HG03439 (cell line): ENCODE results near the gene ITGB4.
"Not testable (repeated sequence)": the region's sequence is repeated elsewhere in the genome, so short reads cannot be mapped to it uniquely, and the experiment has no call there.

ENCODE experiments used
- ATAC-seq: cut with Tn5 transposase; IDR thresholded peaks from one replicate; pipeline ENCODE4 v1.9.1; 2021; ENCODE audit warnings: mild to moderate bottlenecking, moderate library complexity; ENCODE audit not compliant: unreplicated experiment

ITGB4 gene

GRCh38 chr17:75752802-75753513 is 31.7 kb downstream of the ITGB4 start:
- ATAC-seq, result no peak

GRCh38 chr17:75753514-75754377 is 32.5 kb downstream of the ITGB4 start:
- ATAC-seq, result no peak

- no peak for ATAC-seq
Observed at GRCh38 chr17:75754378-75755204, 33.3 kb downstream of the ITGB4 start.

DNA sequence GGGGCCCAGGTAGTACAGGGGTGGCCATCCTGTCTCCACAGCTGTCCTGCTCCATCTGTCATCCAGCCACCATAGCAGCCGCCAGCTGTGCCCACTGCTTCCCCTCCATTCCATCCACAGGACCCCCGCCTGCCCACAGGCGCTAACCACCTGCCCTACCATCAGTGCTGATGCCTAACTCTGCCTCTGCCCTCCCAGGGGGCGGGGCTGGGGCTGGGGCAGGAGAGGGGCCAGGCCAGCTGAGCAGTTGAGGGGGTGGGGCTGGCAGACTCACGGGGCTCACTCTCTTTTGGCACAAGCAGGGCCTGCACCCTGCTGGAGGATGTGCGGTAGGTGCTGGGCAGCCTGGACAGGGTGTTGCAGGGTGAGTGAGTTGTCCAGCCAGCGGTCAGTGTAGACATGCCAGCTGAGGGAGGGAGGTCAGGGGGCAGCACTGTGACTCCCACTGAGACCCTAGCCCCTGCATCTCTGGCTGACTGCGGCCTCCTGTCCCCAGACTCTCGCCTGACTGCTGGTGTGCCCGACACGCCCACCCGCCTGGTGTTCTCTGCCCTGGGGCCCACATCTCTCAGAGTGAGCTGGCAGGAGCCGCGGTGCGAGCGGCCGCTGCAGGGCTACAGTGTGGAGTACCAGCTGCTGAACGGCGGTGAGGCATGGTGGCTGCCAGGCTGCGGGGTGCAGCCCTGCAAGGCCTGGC is 34.1 kb downstream of the ITGB4 start:
- no peak for ATAC-seq

GRCh38 chr17:75755990-75756389 is 34.7 kb downstream of the ITGB4 start:
- no peak for ATAC-seq

GRCh38 chr17:75756451-75757085 is 35.3 kb downstream of the ITGB4 start:
- no peak for ATAC-seq

GRCh38 chr17:75757086-75757681 is 35.9 kb downstream of the ITGB4 start:
- no peak for ATAC-seq

GRCh38 chr17:75758131-75758905 is 37.1 kb downstream of the ITGB4 start:
- no peak for ATAC-seq

DNA sequence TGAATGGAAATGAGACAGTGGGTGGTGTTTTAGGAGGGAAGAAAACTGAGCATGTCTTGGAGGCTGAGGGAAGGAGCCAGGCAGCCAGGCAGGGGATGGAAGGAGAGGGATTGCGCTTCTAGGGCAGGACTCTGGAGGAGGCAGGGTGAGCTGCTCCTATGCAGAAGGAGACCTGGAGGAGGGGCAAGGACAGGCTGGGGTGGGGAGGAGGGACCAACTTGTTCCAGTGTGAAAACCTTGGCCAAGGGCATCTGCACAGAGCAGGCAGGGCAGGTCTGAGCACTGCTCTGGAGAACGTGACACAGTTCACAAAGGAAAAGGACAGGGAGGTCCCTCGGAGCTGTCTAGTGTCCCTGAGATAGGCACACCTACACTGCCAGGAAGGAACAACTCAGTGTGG is 38.2 kb downstream of the ITGB4 start:
- no peak for ATAC-seq

DNA sequence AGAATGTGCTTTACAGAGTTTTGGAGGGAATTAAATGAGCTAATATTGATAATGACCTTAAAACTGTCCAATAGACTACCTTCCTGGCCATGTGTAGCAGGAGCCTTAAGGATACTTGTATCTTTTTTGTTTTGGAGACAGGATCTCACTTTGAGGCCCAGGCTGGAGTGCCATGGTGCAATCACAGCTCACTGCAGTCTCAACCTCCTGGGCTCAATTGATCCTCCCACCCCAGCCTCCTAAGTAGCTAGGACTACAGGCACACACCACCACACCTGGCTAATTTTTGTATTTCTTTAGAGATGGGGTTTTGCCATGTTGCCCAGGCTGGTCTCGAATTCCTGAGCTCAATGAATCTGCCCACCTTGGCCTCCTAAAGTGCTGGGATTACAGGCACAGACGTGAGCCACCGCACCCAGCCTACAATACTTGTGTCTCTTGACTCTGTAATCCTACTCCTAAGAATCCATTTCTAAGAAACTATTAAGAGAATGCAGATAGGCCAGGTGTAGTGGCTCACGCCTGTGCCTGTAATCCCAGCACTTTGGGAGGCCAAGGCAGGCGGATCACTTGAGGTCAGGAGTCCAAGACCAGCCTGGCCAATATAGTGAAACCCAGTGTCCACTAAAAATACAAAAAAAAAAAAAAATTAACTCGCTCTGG is 38.9 kb downstream of the ITGB4 start:
- not testable (repeated sequence) for ATAC-seq

DNA sequence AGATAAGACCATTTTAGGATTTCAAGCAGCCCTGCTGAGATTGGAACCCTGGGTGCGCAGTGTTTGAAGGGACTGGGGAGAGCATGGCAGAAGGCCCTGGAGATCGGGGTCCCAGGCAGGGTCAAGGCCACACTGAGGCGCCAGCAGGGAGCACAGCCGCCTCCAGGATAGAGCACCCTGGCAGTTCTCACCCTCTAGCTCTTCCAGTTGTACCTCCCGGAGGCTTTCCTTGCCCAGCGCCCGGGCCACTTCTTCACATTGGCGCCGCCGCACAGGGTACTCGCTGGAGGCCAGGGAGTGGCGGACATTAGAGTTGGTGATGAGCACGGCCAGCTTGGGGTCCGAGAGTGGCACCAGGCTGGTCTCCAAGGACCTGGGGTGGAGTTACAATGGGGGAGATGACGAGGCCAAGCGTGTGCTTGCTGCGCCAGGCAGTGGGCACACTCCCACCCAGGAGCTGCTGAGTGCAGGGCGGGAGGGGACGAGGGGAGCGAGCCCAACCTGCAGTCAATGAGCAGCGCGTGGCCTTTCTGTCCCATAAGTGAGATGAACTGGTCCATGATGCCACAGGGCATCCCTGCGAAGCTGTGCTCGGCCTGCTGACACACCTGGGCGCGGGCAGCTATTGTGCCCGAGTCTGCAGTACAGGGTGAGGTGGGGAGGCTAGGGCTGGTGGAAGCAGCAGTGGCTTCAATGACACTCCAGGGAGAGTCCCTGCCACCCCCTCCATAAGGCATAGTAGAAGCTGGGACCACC is 41.4 kb downstream of the ITGB4 start:
- no peak for ATAC-seq

DNA sequence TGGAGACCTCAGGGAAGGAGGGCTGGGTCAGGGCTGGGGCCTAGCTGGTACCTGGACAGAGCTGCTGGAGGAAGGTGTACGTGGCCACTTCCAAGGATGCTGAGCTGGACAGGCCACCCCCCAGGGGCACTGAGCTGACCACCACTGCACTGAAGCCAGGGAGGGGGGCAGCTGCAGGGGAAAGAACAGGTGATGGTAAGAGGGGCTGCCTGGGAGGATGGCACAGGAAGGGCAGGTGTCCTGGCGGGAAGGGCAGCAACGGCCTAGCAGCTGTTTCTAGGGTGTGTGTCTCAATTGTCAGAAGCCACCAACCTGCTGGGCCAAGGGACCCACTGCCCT is 42.0 kb downstream of the ITGB4 start:
- ATAC-seq, result no peak

- ATAC-seq, result no peak
Observed at GRCh38 chr17:75763613-75764416, 42.6 kb downstream of the ITGB4 start.

GRCh38 chr17:75764417-75764710 is 43.1 kb downstream of the ITGB4 start:
- ATAC-seq, result no peak

DNA sequence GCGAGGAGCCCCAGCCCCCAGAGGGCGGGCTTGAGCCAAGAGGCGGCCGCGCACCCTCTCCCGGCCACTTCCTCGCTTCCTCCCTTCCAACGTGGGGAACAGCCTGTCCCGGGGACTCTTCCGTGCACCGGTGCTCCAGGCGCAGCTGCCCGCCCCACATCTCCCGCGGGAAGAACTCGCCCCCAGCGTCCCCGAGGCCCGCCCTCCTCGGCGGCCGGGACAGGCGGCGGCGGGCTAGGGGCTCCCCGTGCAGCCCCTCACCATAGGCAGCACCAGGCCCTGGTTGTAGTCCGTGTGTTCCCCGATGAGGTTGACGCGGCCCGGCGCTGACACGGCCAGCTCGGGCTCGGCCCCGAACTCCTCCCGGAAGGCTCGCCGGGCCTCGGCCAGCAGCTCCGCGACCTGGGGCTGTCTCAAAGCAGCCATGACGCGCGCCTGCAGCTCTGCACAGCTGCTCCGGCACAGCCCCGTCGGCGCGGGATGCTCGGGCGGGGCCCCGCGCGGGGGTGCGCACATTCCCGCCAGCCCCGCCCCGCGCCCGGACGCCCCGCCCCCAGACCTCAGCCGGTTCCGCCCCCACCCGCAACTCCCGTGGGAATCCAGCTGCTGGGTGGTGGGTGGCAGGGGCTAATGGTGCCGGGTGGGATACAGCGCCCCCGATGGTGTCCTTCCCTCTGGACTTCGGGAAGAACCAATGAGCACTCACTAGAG is 43.6 kb downstream of the ITGB4 start, which contains the start of gene GALK1:
Gene GALK1, minus strand, starts transcription at position 482 of the 711 bp plus-strand sequence. Its CDS starts 56 bp downstream, at position 426.
- peak; percentile 58 for ATAC-seq

DNA sequence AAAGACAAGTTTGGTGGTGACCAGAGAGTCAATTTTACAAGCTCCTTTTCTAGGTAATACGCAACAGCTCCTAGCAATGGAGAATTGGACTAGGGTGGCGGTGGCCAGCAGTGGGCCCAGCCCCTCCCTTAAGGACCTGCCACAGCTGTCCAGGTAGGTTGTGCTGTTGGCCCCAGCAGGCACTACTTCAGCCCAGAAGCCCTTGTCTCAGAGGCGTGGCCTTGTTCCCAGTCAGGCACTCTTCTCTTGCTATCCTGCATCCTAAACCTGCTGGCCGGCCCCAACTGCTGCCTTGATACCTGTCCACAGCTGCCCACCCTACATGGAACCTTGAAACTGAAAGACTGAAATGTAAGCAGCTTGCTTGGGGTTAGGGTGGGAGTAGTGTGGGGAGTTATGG is 44.7 kb downstream of the ITGB4 start:
- no peak for ATAC-seq

GRCh38 chr17:75767881-75768280 is 46.6 kb downstream of the ITGB4 start:
- ATAC-seq, result no peak
